H9 (cell line): ENCODE measurements around the gene NPHP4. TPM values are rescaled to one million over a fixed set of nuclear protein-coding genes. Genes with fewer than 3 reads are reported as not detected.

ENCODE experiments used
- DNase-seq: peaks from one replicate; pipeline ENCODE4 v3.0.0-alpha.2; 2017
- H2AFZ ChIP-seq: one replicate; pipeline ENCODE4 v1.6.1; 2013; ENCODE audit warnings: mild to moderate bottlenecking, low read length, control low read depth, moderate library complexity
- H2AK5ac ChIP-seq: 2 replicates; pipeline ENCODE4 v1.6.1; 2013; ENCODE audit warnings: low read length, control low read depth, mixed read lengths; ENCODE audit not compliant: insufficient read length
- H2BK120ac ChIP-seq: one replicate; pipeline ENCODE4 v1.6.1; 2013; ENCODE audit warnings: low read depth, mild to moderate bottlenecking, low read length, control low read depth, inconsistent platforms; ENCODE audit not compliant: poor library complexity, severe bottlenecking
- H2BK12ac ChIP-seq: 2 replicates; pipeline ENCODE4 v1.6.1; 2013; ENCODE audit warnings: low read length, control low read depth, mixed read lengths, low read depth; ENCODE audit not compliant: insufficient read length
- H2BK15ac ChIP-seq: 2 replicates; pipeline ENCODE4 v1.6.1; 2013; ENCODE audit warnings: low read depth, low read length, control low read depth
- H2BK20ac ChIP-seq: one replicate; pipeline ENCODE4 v1.6.1; 2013; ENCODE audit warnings: low read depth, mild to moderate bottlenecking, low read length, control low read depth, inconsistent platforms; ENCODE audit not compliant: poor library complexity, severe bottlenecking
- H2BK5ac ChIP-seq: 2 replicates; pipeline ENCODE4 v1.6.1; 2013; ENCODE audit warnings: low read length, control low read depth, mixed read lengths; ENCODE audit not compliant: insufficient read length
- H3K14ac ChIP-seq: 2 replicates; pipeline ENCODE4 v1.6.1; 2013; ENCODE audit warnings: low read length, control low read depth; ENCODE audit not compliant: insufficient read depth
- H3K18ac ChIP-seq: 2 replicates; pipeline ENCODE4 v1.6.1; 2013; ENCODE audit warnings: low read depth, mild to moderate bottlenecking, mixed read lengths, low read length, control low read depth; ENCODE audit not compliant: insufficient read length
- H3K23ac ChIP-seq: 2 replicates; pipeline ENCODE4 v1.6.1; 2013; ENCODE audit warnings: low read length, control low read depth, mixed read lengths, low read depth; ENCODE audit not compliant: insufficient read length
- H3K23me2 ChIP-seq: 2 replicates; pipeline ENCODE4 v1.6.1; 2013; ENCODE audit warnings: low read depth, mild to moderate bottlenecking, mixed read lengths, low read length, control low read depth; ENCODE audit not compliant: insufficient read length, poor library complexity, severe bottlenecking
- H3K27ac ChIP-seq: 2 replicates; pipeline ENCODE4 v1.5.1; 2013; ENCODE audit warnings: low read length, control low read depth, mixed read lengths, low read depth; ENCODE audit not compliant: insufficient read length
- H3K27me3 ChIP-seq: 2 replicates; pipeline ENCODE4 v1.6.1; 2013; ENCODE audit warnings: low read length, control low read depth, inconsistent platforms; ENCODE audit not compliant: insufficient read depth
- H3K4ac ChIP-seq: 2 replicates; pipeline ENCODE4 v1.6.1; 2013; ENCODE audit warnings: low read depth, mild to moderate bottlenecking, control low read depth, inconsistent platforms, low read length, moderate library complexity
- H3K4me1 ChIP-seq: 2 replicates; pipeline ENCODE4 v1.6.1; 2013; ENCODE audit warnings: low read length, control low read depth, inconsistent platforms; ENCODE audit not compliant: insufficient read depth
- H3K4me2 ChIP-seq: 2 replicates; pipeline ENCODE4 v1.6.1; 2013; ENCODE audit warnings: low read length, control low read depth, mixed read lengths; ENCODE audit not compliant: insufficient read length, insufficient read depth
- H3K56ac ChIP-seq: 2 replicates; pipeline ENCODE4 v1.6.1; 2013; ENCODE audit warnings: low read depth, mild to moderate bottlenecking, mixed read lengths, low read length, control low read depth; ENCODE audit not compliant: insufficient read length
- H3K79me1 ChIP-seq: 2 replicates; pipeline ENCODE4 v1.6.1; 2013; ENCODE audit warnings: low read depth, mild to moderate bottlenecking, moderate library complexity, low read length, control low read depth, inconsistent platforms; ENCODE audit not compliant: insufficient read depth, poor library complexity, severe bottlenecking
- H3K79me2 ChIP-seq: 2 replicates; pipeline ENCODE4 v1.6.1; 2013; ENCODE audit warnings: low read length, control low read depth, inconsistent platforms; ENCODE audit not compliant: insufficient read depth
- H3K9ac ChIP-seq: 2 replicates; pipeline ENCODE4 v1.6.1; 2013; ENCODE audit warnings: low read length, control low read depth, mixed read lengths; ENCODE audit not compliant: insufficient read length; ENCODE audit errors: extremely low read depth
- H3K9me3 ChIP-seq: one replicate; pipeline ENCODE4 v1.6.1; 2013; ENCODE audit warnings: low read depth, low read length, inconsistent platforms; ENCODE audit not compliant: control insufficient read depth
- H3T11ph ChIP-seq: one replicate; pipeline ENCODE4 v1.6.1; 2013; ENCODE audit warnings: mild to moderate bottlenecking, low read length, control low read depth, inconsistent platforms
- H4K20me1 ChIP-seq: one replicate; pipeline ENCODE4 v1.6.1; 2013; ENCODE audit not compliant: control insufficient read depth, insufficient read length, insufficient read depth
- H4K5ac ChIP-seq: 2 replicates; pipeline ENCODE4 v1.6.1; 2013; ENCODE audit warnings: low read depth, mild to moderate bottlenecking, mixed read lengths, low read length, control low read depth; ENCODE audit not compliant: insufficient read length
- H4K8ac ChIP-seq: replicated peaks from 2 replicates; pipeline ENCODE4 v1.6.1; 2013; ENCODE audit warnings: low read length, control low read depth, mixed read lengths, low read depth; ENCODE audit not compliant: insufficient read length
- H4K91ac ChIP-seq: 2 replicates; pipeline ENCODE4 v1.6.1; 2013; ENCODE audit warnings: low read depth, mild to moderate bottlenecking, moderate library complexity, mixed read lengths, low read length, control low read depth; ENCODE audit not compliant: insufficient read length
- H3K27ac Mint-ChIP-seq, 3 experiments: 2 replicates in 2 of 3; 3 replicates in 1 of 3; pipeline ENCODE4 v1.8.0; 2020 to 2021; ENCODE audit warnings: mixed read lengths in 3 of 3, mild to moderate bottlenecking in 1 of 3, moderate library complexity in 1 of 3
- H3K27me3 Mint-ChIP-seq: 2 replicates; pipeline ENCODE4 v1.8.0; 2021; ENCODE audit warnings: low read depth, mild to moderate bottlenecking, moderate library complexity, mixed read lengths
- H3K36me3 Mint-ChIP-seq, 3 experiments: 2 replicates in 2 of 3; 3 replicates in 1 of 3; pipeline ENCODE4 v1.8.0; 2020 to 2021; ENCODE audit warnings: low read depth in 3 of 3, mixed read lengths in 3 of 3; ENCODE audit not compliant: insufficient read depth in 1 of 3
- H3K4me1 Mint-ChIP-seq, 2 experiments: 2 replicates each; pipeline ENCODE4 v1.8.0; 2020; ENCODE audit warnings: mixed read lengths in 2 of 2
- H3K4me3 Mint-ChIP-seq, 2 experiments: 2 replicates in 1 of 2; 3 replicates in 1 of 2; pipeline ENCODE4 v1.8.0; 2020 to 2021; ENCODE audit warnings: mild to moderate bottlenecking in 2 of 2, mixed read lengths in 2 of 2, moderate library complexity in 1 of 2
- H3K9me3 Mint-ChIP-seq, 2 experiments: 2 replicates in 1 of 2; 3 replicates in 1 of 2; pipeline ENCODE4 v1.8.0; 2020; ENCODE audit warnings: mild to moderate bottlenecking in 2 of 2, mixed read lengths in 2 of 2, moderate library complexity in 1 of 2
- CTCF ChIP-seq: fragments of 200-600 bp; sonication (generic); conservative IDR thresholded peaks from 3 replicates; pipeline ENCODE4 v1.8.0; 2021; ENCODE audit warnings: antibody characterized with exemption, mild to moderate bottlenecking
- WGBS: extraction: QIAGEN DNeasy Blood & Tissue Kit; methylation state at CpG from one replicate; pipeline ENCODE4 v1.1.7; 2013; ENCODE audit warnings: missing lambda C conversion rate, low lambda C conversion rate, mixed read lengths; ENCODE audit not compliant: insufficient read length; ENCODE audit errors: extremely low coverage; 5-methylcytosine and 5-hydroxymethylcytosine counted together
- total RNA-seq: library from RNA; stranded (reverse); gene quantifications from 2 replicates; pipeline ENCODE4 v1.2.1, GENCODE V29; 2021

NPHP4 gene
- total RNA-seq, 1 experiment from 2014 or later: 17.6 TPM

- Histone ChIP-seq H3K79me2 (no peaks in the 10 kb centered on the region), H3K4me2 (peak overlapping the region; percentile 71), H3K27me3 (no peaks in the 10 kb centered on the region; the same call in 1 of the 2 replicates), H3K23me2 (peaks cover 14% of the 10 kb centered on the region), H3K79me1 (no peaks in the 10 kb centered on the region), H2BK12ac (no peak overlapping the region), H2AFZ (no peak overlapping the region), H2BK20ac (no peak overlapping the region), H3K4ac (no peak overlapping the region), H4K8ac (no peak overlapping the region), H3K4me1 (no peaks in the 10 kb centered on the region), H3K56ac (no peak overlapping the region), H3T11ph (no peak overlapping the region), H2BK120ac (no peak overlapping the region), H4K20me1 (no peaks in the 10 kb centered on the region), H4K5ac (no peak overlapping the region), H3K14ac (no peak overlapping the region), H3K18ac (no peak overlapping the region), H3K23ac (no peak overlapping the region), H3K9ac (no peak overlapping the region), H3K27ac (no peak overlapping the region), H2BK15ac (no peak overlapping the region), H3K9me3 (no peaks in the 10 kb centered on the region), H2BK5ac (no peak overlapping the region), H2AK5ac (no peak overlapping the region), H4K91ac (no peak overlapping the region)
- Mint-ChIP-seq H3K27me3 (peaks cover 48% of the 10 kb centered on the region), H3K4me1 (peaks cover 21 to 29% of the 10 kb centered on the region in 2 experiments), H3K36me3 (peaks cover 0 to 3% (median 2%) of the 10 kb centered on the region in 3 experiments; a peak in 2 of 7 replicates), H3K9me3 (no peaks in the 10 kb centered on the region), H3K4me3 (peak overlapping the region; percentile 75 to 93), H3K27ac (peak overlapping the region in 2 of 3 experiments; percentile 24 to 30; a peak in 2 of 7 replicates)
- WGBS: no CpG with 5 or more reads among the region's 29 CpGs
- TF ChIP-seq CTCF: no peak
- DNase-seq: no peak
These were observed 1.6 kb upstream of the NPHP4 start for GRCh38 chr1:5993556-5994491.
